Osteocyte (in vitro differentiated cells): ENCODE results near the gene CD226. TPM values are rescaled to one million over a fixed set of nuclear protein-coding genes. Genes with fewer than 3 reads are reported as not detected.

Experiments
- DNase-seq: peaks from one replicate; pipeline ENCODE4 v3.0.0; 2021; ENCODE audit warnings: mixed read lengths; ENCODE audit not compliant: unreplicated experiment; ENCODE audit errors: extremely low spot score
- H3K27ac Mint-ChIP-seq: one replicate; pipeline ENCODE4 v1.8.0; 2021; ENCODE audit warnings: mild to moderate bottlenecking, mixed read lengths; ENCODE audit not compliant: unreplicated experiment
- H3K27me3 Mint-ChIP-seq: one replicate; pipeline ENCODE4 v1.8.0; 2021; ENCODE audit warnings: mixed read lengths; ENCODE audit not compliant: unreplicated experiment
- H3K36me3 Mint-ChIP-seq: one replicate; pipeline ENCODE4 v1.8.0; 2021; ENCODE audit warnings: mixed read lengths; ENCODE audit not compliant: unreplicated experiment
- H3K4me1 Mint-ChIP-seq: one replicate; pipeline ENCODE4 v1.8.0; 2021; ENCODE audit warnings: mixed read lengths; ENCODE audit not compliant: unreplicated experiment
- H3K4me3 Mint-ChIP-seq: one replicate; pipeline ENCODE4 v1.8.0; 2021; ENCODE audit warnings: mild to moderate bottlenecking, moderate library complexity, mixed read lengths; ENCODE audit not compliant: unreplicated experiment
- H3K9me3 Mint-ChIP-seq: one replicate; pipeline ENCODE4 v1.8.0; 2021; ENCODE audit warnings: mixed read lengths; ENCODE audit not compliant: unreplicated experiment
- CTCF ChIP-seq: fragments of 200-600 bp; sonication (generic); IDR thresholded peaks from 2 replicates; pipeline ENCODE4 v1.5.0; 2021; ENCODE audit warnings: antibody characterized with exemption, mild to moderate bottlenecking, moderate library complexity
- total RNA-seq: library from RNA; stranded (reverse); gene quantifications from 2 replicates; pipeline ENCODE4 v1.2.1, GENCODE V29; 2021

Gene CD226
- total RNA-seq, 1 donor from 2014 or later: 0.46 TPM

DNA sequence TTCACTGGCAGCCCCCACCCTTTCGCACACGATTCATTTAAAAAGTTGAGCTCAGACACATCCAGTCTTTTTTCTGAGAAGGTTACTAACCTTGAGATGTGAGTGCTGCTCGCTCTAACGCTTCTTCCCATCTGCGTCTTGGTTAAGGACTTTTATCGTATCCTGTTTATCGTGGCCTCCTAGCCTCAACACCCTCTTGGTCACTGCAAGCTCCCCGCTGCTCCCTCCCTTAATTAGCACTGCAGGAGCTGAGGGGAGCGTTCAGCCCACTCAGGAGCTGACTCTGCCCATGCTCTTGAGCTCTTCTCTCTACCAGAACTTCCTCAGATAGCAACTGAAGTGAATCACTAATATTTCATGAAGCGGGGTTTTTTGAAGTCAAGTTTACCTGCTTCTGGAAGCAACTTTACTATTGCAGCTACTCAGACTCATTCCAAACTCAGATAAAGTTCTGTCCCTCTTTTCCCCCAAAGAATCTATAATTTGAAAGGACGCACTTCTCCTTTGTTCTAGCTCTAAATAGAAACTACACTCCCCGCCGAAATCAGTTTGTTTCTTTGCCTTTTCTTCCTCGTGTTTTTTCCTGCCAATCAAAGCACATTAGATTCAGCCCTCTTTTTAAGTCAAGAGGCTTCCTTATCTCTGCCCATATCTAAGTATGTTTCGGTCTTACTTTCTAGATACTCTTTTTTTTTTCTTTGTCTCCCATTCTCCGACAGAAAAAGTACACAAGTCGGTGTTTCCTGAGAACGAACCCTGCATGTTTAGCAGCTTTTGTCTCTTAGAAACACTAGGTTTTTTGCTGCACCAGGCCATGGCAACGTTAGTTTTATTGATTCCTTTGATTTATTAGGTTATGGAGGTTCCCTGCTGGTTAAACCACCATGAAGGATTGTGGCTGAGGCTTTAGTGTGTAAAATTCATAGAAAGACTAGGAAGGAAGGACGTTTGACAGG lies 9.3 kb upstream of the CD226 start:
- no peak for DNase-seq
- peaks cover under 1% of the 10 kb centered on the region for H3K4me1 Mint-ChIP-seq
- no peak overlapping the region for H3K4me3 Mint-ChIP-seq
- H3K9me3 Mint-ChIP-seq: peaks cover 4% of the 10 kb centered on the region
- H3K27me3 Mint-ChIP-seq: no peaks in the 10 kb centered on the region
- H3K27ac Mint-ChIP-seq: no peak overlapping the region
- H3K36me3 Mint-ChIP-seq: no peaks in the 10 kb centered on the region
- no peak for TF ChIP-seq CTCF

- H3K27me3 Mint-ChIP-seq: no peaks in the 10 kb centered on the region
- DNase-seq: no peak
- TF ChIP-seq CTCF: no peak
- peaks cover 9% of the 10 kb centered on the region for H3K4me1 Mint-ChIP-seq
- peaks cover 12% of the 10 kb centered on the region for H3K9me3 Mint-ChIP-seq
- H3K36me3 Mint-ChIP-seq: no peaks in the 10 kb centered on the region
- no peak overlapping the region for H3K27ac Mint-ChIP-seq
- H3K4me3 Mint-ChIP-seq: no peak overlapping the region
Measured at GRCh38 chr18:69956057-69956456, 8.4 kb upstream of the CD226 start.

DNA sequence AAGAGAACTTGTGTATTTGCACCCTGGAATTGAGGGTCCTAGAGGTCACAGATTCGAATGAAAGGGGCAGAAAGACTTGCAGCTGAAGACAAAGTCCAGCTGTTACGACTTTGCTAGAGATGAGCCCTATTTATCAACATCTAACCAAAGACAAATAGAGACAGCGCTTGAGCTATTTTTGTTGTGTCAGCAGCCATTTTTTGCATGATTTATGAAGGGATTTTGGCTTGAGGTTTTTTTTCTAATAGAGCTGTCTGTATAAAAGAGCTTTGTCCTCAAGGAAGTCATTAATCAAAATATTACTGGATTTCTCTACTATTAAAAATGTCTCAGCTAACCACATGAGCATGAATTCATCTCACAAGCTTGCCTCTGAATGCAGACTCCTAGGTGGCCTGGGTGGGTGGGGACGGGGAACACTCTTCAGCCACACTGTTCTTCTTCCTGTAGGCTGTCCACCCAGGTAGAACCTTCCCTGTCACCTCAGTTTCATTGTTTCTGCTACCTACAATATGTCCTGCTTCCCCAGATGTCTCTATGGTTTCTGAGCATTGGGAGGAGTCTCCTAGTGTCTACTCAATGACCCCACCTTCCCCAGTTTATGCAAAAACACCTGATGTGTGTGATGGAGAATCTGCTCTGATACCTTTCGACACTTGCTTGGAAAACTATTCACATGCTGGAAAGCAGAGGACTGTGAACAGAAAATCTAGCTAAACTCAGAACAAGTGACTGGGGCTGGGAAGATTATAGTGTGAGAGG lies 7.2 kb upstream of the CD226 start:
- TF ChIP-seq CTCF: no peak
- DNase-seq: no peak
- Mint-ChIP-seq H3K27me3 (no peaks in the 10 kb centered on the region), H3K4me1 (peaks cover 11% of the 10 kb centered on the region), H3K4me3 (no peak overlapping the region), H3K27ac (no peak overlapping the region), H3K9me3 (peaks cover 12% of the 10 kb centered on the region), H3K36me3 (no peaks in the 10 kb centered on the region)

GRCh38 chr18:69953191-69953590 lies 5.5 kb upstream of the CD226 start:
- Mint-ChIP-seq H3K36me3 (no peaks in the 10 kb centered on the region), H3K9me3 (peaks cover 12% of the 10 kb centered on the region), H3K27ac (no peak overlapping the region), H3K4me3 (no peak overlapping the region), H3K4me1 (peaks cover 11% of the 10 kb centered on the region), H3K27me3 (no peaks in the 10 kb centered on the region)
- no peak for TF ChIP-seq CTCF
- no peak for DNase-seq

GRCh38 chr18:69951182-69951581 lies 3.5 kb upstream of the CD226 start:
- H3K27me3 Mint-ChIP-seq: no peaks in the 10 kb centered on the region
- H3K4me1 Mint-ChIP-seq: peaks cover 11% of the 10 kb centered on the region
- H3K27ac Mint-ChIP-seq: no peak overlapping the region
- no peak for TF ChIP-seq CTCF
- H3K4me3 Mint-ChIP-seq: peak overlapping the region; percentile 53
- DNase-seq: no peak
- H3K36me3 Mint-ChIP-seq: no peaks in the 10 kb centered on the region
- H3K9me3 Mint-ChIP-seq: peaks cover 12% of the 10 kb centered on the region
